ENCODE data around the gene VAV1. TPM values are rescaled to one million over a fixed set of nuclear protein-coding genes. Genes with fewer than 3 reads are reported as not detected.

VAV1 gene
- total and polyA plus RNA-seq, 2 donors (not counting 3 experiments of a cell fraction or from before 2014, with no cell fraction given): not detected

GRCh38 chr19:6808494-6808893 lies 36.0 kb downstream of the VAV1 start:
- CTCF ChIA-PET: interaction anchor here (0.6 kb wide), 1 partner anchor 55 kb away, joined by 3 read pairs; no protein-coding TSS in a partner anchor
- Histone ChIP-seq H4K20me1 (replicated peaks; ENCODE audit: control insufficient read depth, extremely low read depth, insufficient read depth, low read length) (no peaks in the 10 kb centered on the region), H3K79me2 (ENCODE audit: control insufficient read depth, insufficient read depth, low read length) (no peaks in the 10 kb centered on the region), H3K4me2 (ENCODE audit: insufficient read depth, low read length) (no peak overlapping the region), H3K9me3 (replicated peaks; ENCODE audit: control insufficient read depth, insufficient read depth, low read length) (no peaks in the 10 kb centered on the region), H3K9me1 (replicated peaks; ENCODE audit: control insufficient read depth, extremely low read depth, insufficient read depth, low read length) (no peaks in the 10 kb centered on the region), H2AFZ (ENCODE audit: low read depth, low read length) (no peak overlapping the region), H3K4me3 (replicated peaks in 1 of 3; ENCODE audit: insufficient read depth in 1 of 3, low read depth in 1 of 3, low read length in 3 of 3) (no peak overlapping the region), H3K4me1 (ENCODE audit: control insufficient read depth, extremely low read depth, insufficient read depth, low read length) (no peaks in the 10 kb centered on the region), H3K27me3 (ENCODE audit: control insufficient read depth in 2 of 2, insufficient read depth in 2 of 2, low read length in 2 of 2) (no peaks in the 10 kb centered on the region), H3K36me3 (ENCODE audit: control insufficient read depth in 2 of 2, extremely low read depth in 1 of 2, insufficient read depth in 2 of 2, low read length in 2 of 2) (no peaks in the 10 kb centered on the region), H3K27ac (ENCODE audit: insufficient read depth, low read depth, low read length) (no peak overlapping the region), H3K9ac (replicated peaks; ENCODE audit: extremely low read depth, insufficient read depth, low read length) (no peak overlapping the region)
- POLR2A ChIA-PET: no interaction called here
- BruUV-seq (replicated peaks): no TSS peak
- FAIRE-seq: no peak
- no peak for TF ChIP-seq EZH2 (IDR thresholded peaks at IDR 0.05; ENCODE audit: borderline replicate concordance, low read depth, low read length, severe bottlenecking)
- TF ChIP-seq MYC (IDR thresholded peaks at IDR 0.05; ENCODE audit: low read depth, low read length): no peak
- no peak for TF ChIP-seq MAX (IDR thresholded peaks at IDR 0.05; ENCODE audit: insufficient read depth, insufficient read length)
- TF ChIP-seq GATA2 (IDR thresholded peaks at IDR 0.05; ENCODE audit: insufficient read depth, insufficient read length, low read depth, low read length): no peak
- no peak for TF ChIP-seq JUN (IDR thresholded peaks at IDR 0.05; ENCODE audit: borderline replicate concordance, insufficient read depth, insufficient read length, low read depth)
- TF ChIP-seq POLR2A (IDR thresholded peaks at IDR 0.05; ENCODE audit: low read depth, low read length): no peak
- TF ChIP-seq FOS (IDR thresholded peaks at IDR 0.05; ENCODE audit: borderline replicate concordance, insufficient read depth, low read length): no peak
- no peak for TF ChIP-seq POLR2AphosphoS5 (IDR thresholded peaks at IDR 0.05; ENCODE audit: insufficient read depth, low read depth, low read length)
- TF ChIP-seq, protein P1, sequence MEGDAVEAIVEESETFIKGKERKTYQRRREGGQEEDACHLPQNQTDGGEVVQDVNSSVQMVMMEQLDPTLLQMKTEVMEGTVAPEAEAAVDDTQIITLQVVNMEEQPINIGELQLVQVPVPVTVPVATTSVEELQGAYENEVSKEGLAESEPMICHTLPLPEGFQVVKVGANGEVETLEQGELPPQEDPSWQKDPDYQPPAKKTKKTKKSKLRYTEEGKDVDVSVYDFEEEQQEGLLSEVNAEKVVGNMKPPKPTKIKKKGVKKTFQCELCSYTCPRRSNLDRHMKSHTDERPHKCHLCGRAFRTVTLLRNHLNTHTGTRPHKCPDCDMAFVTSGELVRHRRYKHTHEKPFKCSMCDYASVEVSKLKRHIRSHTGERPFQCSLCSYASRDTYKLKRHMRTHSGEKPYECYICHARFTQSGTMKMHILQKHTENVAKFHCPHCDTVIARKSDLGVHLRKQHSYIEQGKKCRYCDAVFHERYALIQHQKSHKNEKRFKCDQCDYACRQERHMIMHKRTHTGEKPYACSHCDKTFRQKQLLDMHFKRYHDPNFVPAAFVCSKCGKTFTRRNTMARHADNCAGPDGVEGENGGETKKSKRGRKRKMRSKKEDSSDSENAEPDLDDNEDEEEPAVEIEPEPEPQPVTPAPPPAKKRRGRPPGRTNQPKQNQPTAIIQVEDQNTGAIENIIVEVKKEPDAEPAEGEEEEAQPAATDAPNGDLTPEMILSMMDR (IDR thresholded peaks at IDR 0.05; ENCODE audit: extremely low read depth in 1 of 2, insufficient read depth in 1 of 2, low read depth in 1 of 2, low read length in 2 of 2): no peak
- intact Hi-C loops (cut with micrococcal nuclease): no loop called here
- dilution Hi-C loops (cut with MboI; ENCODE audit: extremely low pct_ligation_motif_present, low sequenced_read_pairs): no loop called here
- DNase-seq (ENCODE audit: low read depth, low spot score): no peak
